Measurements from ENCODE around the gene RGL4.
"Not testable (repeated sequence)": the region's sequence is repeated elsewhere in the genome, so short reads cannot be mapped to it uniquely, and the experiment has no call there.

RGL4 gene

GRCh38 chr22:23674886-23675501 lies 15.8 kb upstream of the RGL4 start:
- H3K27me3 Mint-ChIP-seq (ENCODE audit: low read depth); H3K27ac Mint-ChIP-seq; H3K4me3 Mint-ChIP-seq; H3K36me3 Mint-ChIP-seq (ENCODE audit: low read depth); H3K9me3 Mint-ChIP-seq: not testable (repeated sequence)
- peaks cover 17% of the 10 kb centered on the region for H3K4me1 Mint-ChIP-seq (ENCODE audit: low read depth)

DNA sequence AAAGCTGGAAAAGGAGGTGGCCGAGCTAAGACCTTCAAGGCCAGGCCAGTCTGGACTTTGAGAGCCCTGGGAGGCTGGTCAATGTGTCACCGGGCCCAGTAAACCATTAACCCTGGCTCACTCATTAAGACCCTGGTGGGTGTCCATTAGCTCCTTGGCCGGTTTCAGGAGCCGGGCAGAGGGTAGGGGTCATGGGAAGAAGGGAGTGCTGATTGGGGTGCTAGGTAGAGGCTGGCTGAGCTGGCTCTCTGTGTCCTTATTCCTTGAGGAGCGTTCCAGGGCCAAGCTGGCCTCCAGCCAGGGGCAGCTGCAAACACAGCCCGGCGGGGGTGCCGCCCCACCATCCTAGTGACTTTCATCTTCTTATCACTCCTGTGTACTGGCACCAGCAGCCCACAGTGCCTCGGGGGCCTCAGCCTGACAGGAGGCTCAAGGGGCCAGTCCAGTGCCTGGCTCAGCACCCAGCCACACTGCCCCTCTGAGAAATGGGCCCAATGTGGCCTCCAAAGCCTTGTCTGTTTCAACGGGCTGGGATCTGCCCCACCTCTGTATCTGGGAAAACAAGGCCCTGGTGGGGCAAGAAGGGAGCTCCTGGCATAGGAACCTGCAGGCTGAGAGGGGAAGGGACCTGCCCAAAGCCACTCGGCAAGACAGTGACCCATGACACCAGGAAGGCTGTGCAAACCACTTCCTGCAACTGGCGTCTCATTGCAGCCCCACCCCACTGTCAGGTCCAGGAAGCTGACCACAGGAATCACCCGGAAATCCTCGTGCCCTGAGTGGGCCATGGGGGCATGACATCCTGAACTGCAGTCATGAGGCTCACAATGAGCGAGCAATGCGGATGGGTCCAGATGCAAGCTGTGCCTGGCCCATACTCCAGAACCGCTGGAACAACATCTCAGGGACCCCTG lies 15.1 kb upstream of the RGL4 start:
- H3K27me3 Mint-ChIP-seq (ENCODE audit: low read depth) = no peaks in the 10 kb centered on the region
- H3K9me3 Mint-ChIP-seq = no peaks in the 10 kb centered on the region
- peaks cover 9% of the 10 kb centered on the region for H3K36me3 Mint-ChIP-seq (ENCODE audit: low read depth)
- H3K4me3 Mint-ChIP-seq = no peak overlapping the region
- no peak overlapping the region for H3K27ac Mint-ChIP-seq
- peaks cover 17% of the 10 kb centered on the region for H3K4me1 Mint-ChIP-seq (ENCODE audit: low read depth)

DNA sequence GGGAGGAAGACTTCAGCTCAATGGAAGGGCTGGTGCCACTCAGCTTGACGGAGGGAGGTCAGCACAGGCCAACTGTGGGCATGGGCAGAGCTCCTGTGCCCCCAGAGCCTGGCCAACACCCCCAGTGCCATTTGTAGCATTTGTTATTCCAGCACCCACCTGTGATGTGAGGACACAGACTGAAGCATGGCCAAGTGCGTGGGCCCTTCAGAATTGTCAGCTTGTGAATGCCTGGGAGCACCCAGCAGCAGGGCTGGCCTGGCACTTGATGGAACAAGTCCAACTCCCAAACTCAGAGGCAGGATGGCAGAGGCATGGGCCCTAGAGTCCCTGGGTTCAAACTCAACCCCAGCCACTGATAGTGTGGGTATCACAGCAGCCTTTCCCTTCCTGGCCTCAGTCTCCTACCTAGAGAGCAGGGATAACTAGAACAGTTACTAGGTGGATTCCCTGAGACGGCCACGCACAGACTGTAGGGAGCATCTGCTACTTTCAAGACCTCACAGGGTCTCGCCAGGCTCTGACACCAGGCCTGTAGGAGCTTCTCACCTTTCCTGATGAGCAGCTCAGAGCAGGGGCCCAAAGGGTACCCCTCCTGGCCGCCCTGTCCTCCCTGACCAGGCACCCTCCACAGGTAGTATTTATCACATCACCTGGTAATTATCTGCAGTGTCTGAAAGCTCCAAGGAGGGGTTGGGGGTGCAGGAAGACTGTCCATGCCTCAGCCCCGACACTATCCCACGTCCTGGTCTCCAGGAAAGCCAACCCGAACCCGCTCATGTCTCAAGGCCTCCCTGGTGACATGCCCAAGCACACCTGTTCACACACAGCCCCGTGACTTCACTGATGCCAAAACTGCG lies 13.7 kb upstream of the RGL4 start:
- not testable (repeated sequence) for H3K27me3 Mint-ChIP-seq (ENCODE audit: low read depth); H3K27ac Mint-ChIP-seq; H3K4me3 Mint-ChIP-seq; H3K9me3 Mint-ChIP-seq
- Mint-ChIP-seq H3K4me1 (ENCODE audit: low read depth) (peaks cover 17% of the 10 kb centered on the region), H3K36me3 (ENCODE audit: low read depth) (peaks cover 12% of the 10 kb centered on the region)

DNA sequence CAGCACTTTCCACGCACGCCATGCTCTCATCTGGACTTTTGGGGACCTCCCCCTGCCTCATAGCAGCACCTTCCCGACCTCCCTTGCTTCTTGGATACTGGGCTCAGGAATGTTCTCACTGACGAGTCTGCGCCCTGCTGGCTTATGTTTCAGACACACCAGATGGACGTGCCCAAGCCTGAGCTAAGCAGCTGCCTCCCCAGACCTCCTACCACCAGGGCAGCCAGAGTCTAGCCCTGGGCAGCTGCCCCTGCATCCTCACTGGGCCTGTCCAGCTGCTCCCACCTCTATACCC lies 13.2 kb upstream of the RGL4 start:
- Mint-ChIP-seq H3K36me3 (ENCODE audit: low read depth) (peaks cover 14% of the 10 kb centered on the region), H3K27me3 (ENCODE audit: low read depth) (no peaks in the 10 kb centered on the region), H3K27ac (no peak overlapping the region), H3K4me3 (no peak overlapping the region), H3K9me3 (no peaks in the 10 kb centered on the region), H3K4me1 (ENCODE audit: low read depth) (peaks cover 15% of the 10 kb centered on the region)

DNA sequence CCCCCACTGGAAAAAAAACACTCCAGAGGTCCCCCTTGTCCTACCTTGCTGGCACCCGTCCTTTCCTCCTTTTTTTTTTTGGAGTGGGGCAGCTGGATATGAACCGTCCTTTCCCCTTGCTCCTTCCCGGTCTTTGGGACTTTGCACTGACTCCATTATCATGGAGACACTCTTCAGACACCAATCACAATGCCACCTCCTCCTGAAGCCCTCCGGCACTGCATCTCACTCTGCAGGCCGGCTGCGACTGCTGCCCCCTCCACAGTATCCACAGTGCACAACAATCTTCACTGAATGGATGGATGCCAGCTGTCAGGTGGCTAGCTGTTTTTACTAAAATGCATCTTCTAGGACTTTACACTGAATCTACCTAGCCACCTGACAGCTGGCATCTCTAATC lies 12.7 kb upstream of the RGL4 start:
- H3K4me3 Mint-ChIP-seq = no peak overlapping the region
- H3K36me3 Mint-ChIP-seq (ENCODE audit: low read depth) = peaks cover 15% of the 10 kb centered on the region
- H3K4me1 Mint-ChIP-seq (ENCODE audit: low read depth) = peaks cover 10% of the 10 kb centered on the region
- no peaks in the 10 kb centered on the region for H3K27me3 Mint-ChIP-seq (ENCODE audit: low read depth)
- H3K27ac Mint-ChIP-seq = peak overlapping the region; percentile 67
- no peaks in the 10 kb centered on the region for H3K9me3 Mint-ChIP-seq

DNA sequence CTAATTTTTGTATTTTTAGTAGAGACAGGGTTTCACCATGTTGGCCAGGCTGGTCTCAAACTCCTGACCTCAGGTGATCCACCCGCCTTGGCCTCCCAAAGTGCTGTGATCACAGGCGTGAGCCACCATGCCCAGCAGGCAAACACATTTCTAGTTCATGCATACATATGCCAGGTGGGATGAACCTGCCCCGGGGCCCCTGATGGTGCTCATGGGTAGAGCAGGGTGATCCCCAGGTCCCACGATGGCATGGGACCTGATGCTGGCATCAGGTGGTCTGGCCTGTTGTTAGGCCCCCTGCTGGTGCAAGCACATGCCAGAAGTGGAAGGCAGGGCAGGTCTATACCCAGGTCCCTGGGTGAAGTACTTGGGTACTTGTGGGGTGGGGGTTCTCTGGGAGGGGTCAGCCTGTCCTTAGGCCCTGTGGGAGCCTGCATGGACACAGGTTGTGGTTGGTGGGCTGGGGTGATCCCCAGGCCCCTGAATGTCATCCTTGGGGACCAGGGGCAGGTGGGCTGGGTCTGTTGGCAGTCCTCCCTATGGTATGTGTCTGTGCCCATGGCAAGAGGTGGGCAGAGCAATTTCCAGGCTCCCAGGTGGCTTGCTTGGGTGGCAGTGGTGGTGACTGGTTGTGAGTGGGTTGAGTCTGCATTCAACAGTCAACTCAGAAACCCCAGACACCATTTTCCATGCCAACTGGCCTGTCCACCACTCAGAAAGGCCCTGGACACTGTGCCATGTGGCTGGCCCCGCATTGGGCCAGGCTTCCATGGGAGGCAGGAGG lies 9.6 kb upstream of the RGL4 start:
- Mint-ChIP-seq H3K27ac (no peak overlapping the region), H3K9me3 (no peaks in the 10 kb centered on the region), H3K36me3 (ENCODE audit: low read depth) (peaks cover 15% of the 10 kb centered on the region), H3K27me3 (ENCODE audit: low read depth) (no peaks in the 10 kb centered on the region), H3K4me3 (no peak overlapping the region), H3K4me1 (ENCODE audit: low read depth) (peaks cover 6% of the 10 kb centered on the region)

GRCh38 chr22:23682077-23682476 lies 8.7 kb upstream of the RGL4 start:
- Mint-ChIP-seq H3K4me3 (no peak overlapping the region), H3K27me3 (ENCODE audit: low read depth) (no peaks in the 10 kb centered on the region), H3K9me3 (no peaks in the 10 kb centered on the region), H3K36me3 (ENCODE audit: low read depth) (peaks cover 15% of the 10 kb centered on the region), H3K27ac (no peak overlapping the region), H3K4me1 (ENCODE audit: low read depth) (peaks cover 2% of the 10 kb centered on the region)

GRCh38 chr22:23682827-23683355 lies 7.9 kb upstream of the RGL4 start:
- Mint-ChIP-seq H3K4me1 (ENCODE audit: low read depth) (peaks cover 2% of the 10 kb centered on the region), H3K4me3 (no peak overlapping the region), H3K9me3 (no peaks in the 10 kb centered on the region), H3K27me3 (ENCODE audit: low read depth) (no peaks in the 10 kb centered on the region), H3K36me3 (ENCODE audit: low read depth) (peaks cover 11% of the 10 kb centered on the region), H3K27ac (no peak overlapping the region)

DNA sequence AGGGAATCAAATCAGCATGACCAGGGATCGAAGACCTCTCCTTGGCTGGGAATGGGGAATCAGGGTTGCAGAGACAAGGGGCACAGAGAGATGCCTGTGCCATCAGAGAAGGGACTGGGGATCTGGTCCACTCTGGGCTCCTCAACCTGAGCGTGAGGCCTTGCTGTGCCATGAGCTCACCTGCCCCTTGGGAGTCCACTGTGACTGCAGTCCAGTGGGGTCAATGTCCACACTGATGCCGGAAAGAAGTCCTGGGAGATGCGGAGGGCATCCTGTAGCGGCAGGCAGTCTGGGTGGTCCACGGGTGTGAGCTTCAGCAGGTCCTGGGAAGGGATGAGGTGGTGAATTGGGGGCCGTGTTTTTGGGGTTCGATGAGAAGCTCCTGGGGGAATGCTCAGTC lies 7.3 kb upstream of the RGL4 start:
- Mint-ChIP-seq H3K27me3 (ENCODE audit: low read depth) (no peaks in the 10 kb centered on the region), H3K36me3 (ENCODE audit: low read depth) (peaks cover 8% of the 10 kb centered on the region), H3K4me3 (no peak overlapping the region), H3K27ac (no peak overlapping the region), H3K9me3 (no peaks in the 10 kb centered on the region), H3K4me1 (ENCODE audit: low read depth) (no peaks in the 10 kb centered on the region)

DNA sequence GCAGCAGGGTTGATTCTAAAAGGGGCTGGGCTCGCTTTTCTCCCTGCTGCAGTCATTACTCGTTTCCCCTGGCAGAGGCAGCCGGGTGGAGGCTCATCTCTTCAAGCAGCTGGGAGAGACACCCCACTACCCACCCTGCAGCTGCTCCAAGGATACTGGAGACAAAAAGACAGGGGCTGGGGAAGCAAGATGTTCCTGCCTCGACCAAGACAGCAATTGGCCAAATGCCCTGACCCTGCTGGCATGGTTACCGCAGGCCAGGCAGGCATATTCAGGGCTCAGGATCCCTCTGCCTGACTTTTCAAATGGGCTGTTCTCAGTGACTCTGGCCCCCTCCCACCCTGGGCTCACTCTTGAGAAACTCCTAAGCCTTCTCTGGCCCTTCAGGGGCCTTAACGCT lies 6.8 kb upstream of the RGL4 start:
- H3K27ac Mint-ChIP-seq = no peak overlapping the region
- H3K4me3 Mint-ChIP-seq = no peak overlapping the region
- H3K27me3 Mint-ChIP-seq (ENCODE audit: low read depth) = no peaks in the 10 kb centered on the region
- no peaks in the 10 kb centered on the region for H3K9me3 Mint-ChIP-seq
- no peaks in the 10 kb centered on the region for H3K4me1 Mint-ChIP-seq (ENCODE audit: low read depth)
- H3K36me3 Mint-ChIP-seq (ENCODE audit: low read depth) = peaks cover 8% of the 10 kb centered on the region

DNA sequence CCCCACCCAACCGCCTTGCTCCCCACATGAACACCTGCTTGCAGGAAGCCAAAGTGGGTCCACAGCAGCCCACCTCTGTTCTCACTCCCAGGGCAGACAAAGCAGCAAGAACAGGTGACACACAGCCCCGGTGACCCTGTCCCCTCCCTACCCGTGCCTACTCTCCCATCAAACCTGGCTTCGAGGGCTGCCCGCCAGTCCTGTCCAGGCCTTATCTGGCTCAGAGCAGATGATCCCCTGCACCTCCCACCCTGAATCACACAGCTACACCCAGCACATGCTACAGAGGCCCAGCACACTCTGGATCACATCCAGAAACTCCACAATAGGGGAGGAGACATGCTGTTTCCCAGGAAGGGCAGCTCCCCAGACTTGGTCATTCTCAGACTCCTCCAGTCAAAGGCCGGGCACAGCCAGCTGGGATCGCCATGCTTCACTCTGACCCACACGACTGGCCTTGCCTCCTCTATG lies 6.2 kb upstream of the RGL4 start:
- Mint-ChIP-seq H3K36me3 (ENCODE audit: low read depth) (peaks cover 8% of the 10 kb centered on the region), H3K9me3 (no peaks in the 10 kb centered on the region), H3K27ac (no peak overlapping the region), H3K4me3 (no peak overlapping the region), H3K4me1 (ENCODE audit: low read depth) (no peaks in the 10 kb centered on the region), H3K27me3 (ENCODE audit: low read depth) (no peaks in the 10 kb centered on the region)

DNA sequence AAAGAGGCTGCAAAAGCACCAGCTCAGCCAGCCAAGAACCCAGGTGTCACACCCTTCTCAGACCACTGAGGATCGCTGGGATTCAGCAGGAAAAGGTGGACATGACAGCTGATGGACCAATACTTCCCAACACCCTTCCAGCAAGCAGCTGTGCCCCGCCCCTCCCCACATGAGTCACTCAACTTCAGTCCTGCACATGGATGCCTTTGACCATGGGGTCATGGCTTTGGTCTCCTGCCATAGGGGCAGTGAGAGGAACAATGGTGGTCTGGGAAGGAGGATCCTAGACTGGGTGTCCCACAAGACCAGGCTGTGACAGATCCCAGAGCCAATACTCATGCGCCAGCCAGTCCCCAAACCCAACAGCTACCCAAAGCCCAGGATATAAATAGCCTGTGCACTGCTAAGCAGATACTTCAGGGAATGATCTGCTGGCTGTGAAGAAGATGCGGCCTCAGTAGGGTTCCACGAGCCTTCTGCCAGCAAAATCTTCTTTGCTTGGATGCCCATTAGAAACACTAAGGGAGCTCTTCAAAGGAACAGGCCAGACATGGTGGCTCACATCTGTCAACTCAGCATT lies 5.5 kb upstream of the RGL4 start:
- H3K4me1 Mint-ChIP-seq (ENCODE audit: low read depth) = no peaks in the 10 kb centered on the region
- no peak overlapping the region for H3K4me3 Mint-ChIP-seq
- no peaks in the 10 kb centered on the region for H3K9me3 Mint-ChIP-seq
- H3K27me3 Mint-ChIP-seq (ENCODE audit: low read depth) = no peaks in the 10 kb centered on the region
- H3K27ac Mint-ChIP-seq = no peak overlapping the region
- H3K36me3 Mint-ChIP-seq (ENCODE audit: low read depth) = peaks cover 10% of the 10 kb centered on the region

DNA sequence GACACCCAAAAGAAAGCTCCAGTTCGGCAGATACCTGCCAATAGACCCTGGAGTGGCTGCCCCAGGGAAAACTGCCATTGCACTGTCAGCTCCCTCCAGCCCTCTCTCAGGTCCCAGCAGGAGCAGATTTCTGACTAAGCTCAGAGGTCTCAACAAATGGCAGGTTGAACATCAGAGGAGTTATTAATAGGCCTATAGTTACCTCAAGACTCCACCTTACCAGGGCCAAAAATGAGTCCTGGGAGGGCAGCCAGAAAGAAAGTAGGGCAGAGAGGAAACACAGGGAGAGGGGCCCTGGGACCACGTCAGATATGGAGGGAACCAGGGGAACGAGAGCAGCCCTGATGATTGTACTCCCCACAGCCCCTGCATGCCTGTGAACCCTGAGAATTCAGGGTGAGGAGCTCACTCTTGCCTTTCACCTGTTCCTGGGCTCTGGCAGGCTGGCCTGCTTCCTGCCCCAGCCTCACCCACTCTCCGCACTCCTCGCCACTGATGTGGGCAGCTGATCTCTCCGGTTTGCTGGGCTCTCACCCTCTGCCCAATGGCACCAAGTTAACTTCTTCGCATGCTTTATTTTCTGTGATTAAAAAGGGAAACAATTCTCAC lies 4.3 kb upstream of the RGL4 start:
- H3K4me3 Mint-ChIP-seq = no peak overlapping the region
- no peak overlapping the region for H3K27ac Mint-ChIP-seq
- H3K4me1 Mint-ChIP-seq (ENCODE audit: low read depth) = no peaks in the 10 kb centered on the region
- no peaks in the 10 kb centered on the region for H3K9me3 Mint-ChIP-seq
- H3K27me3 Mint-ChIP-seq (ENCODE audit: low read depth) = no peaks in the 10 kb centered on the region
- peaks cover 12% of the 10 kb centered on the region for H3K36me3 Mint-ChIP-seq (ENCODE audit: low read depth)
